ENCODE results near the gene SH3D19.
"Not testable (repeated sequence)": the region's sequence is repeated elsewhere in the genome, so short reads cannot be mapped to it uniquely, and the experiment has no call there.

- TF ChIP-seq POLR2A (IDR thresholded peaks at IDR 0.05; ENCODE audit: low read depth, low read length); POLR2AphosphoS5 (IDR thresholded peaks at IDR 0.05; ENCODE audit: low read depth, low read length); SPI1 (IDR thresholded peaks at IDR 0.05; ENCODE audit: low read depth, low read length); TAF1 (IDR thresholded peaks at IDR 0.05; ENCODE audit: low read depth, low read length); PAX5 (IDR thresholded peaks at IDR 0.05; ENCODE audit: insufficient read depth, low read length, severe bottlenecking): not testable (repeated sequence)
Observed at GRCh38 chr4:151268905-151269304, 56.5 kb downstream of the SH3D19 start.

Data from GM12891 (cell line).